ENCODE results near the gene ZNF48.
A peak's percentile ranks its signal among the peaks of the same experiment; 100 is the strongest.
"Not testable (repeated sequence)": the region's sequence is repeated elsewhere in the genome, so short reads cannot be mapped to it uniquely, and the experiment has no call there.

Gene ZNF48

DNA sequence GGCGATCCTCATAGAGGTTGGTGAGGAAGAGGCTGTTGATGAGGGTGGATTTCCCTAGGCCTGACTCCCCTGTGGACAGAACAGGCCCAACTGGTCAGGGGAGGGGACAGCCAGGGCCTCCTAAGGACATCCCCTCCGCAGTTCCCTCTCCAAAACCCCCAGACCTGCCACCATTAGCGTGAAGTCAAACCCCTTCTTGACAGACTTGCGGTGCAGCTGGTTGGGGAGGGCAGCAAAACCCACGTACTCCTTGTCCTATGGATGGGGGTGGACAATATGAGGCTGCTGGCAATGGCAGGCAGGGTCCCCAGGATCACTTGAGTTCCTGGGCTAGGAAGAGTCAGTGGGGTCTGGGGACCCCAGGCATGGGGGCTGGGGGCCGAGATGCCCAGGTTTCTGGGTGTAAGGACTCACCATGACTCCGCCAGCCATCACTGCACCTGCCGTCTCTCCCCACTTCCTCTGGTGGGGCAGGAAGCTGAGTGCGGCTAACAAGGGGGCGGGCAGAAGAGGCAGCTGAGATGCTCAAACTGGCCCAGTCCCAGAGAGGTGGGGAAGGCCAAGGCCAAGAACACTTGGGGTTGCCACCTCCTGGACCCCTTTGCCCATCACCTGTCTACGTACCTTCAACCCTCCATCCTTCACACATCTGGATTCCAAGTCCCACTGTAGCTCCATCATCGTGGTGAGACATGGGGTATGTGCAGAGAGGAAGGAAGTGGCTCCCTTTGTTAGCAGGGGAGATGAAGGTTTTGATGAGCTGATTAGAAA, 12.9 kb upstream of the ZNF48 start, which contains the start of gene SEPTIN1:
Gene SEPTIN1 (minus strand): TSS at position 451 of the 771 bp plus-strand sequence. CDS start 19 bp downstream, at position 432.
- no peak for DNase-seq (ENCODE audit: low read depth, low spot score)
- in situ Hi-C loops (cut with HindIII; ENCODE audit: low sequenced_read_pairs): no loop called here
- TF ChIP-seq CTCF (IDR thresholded peaks at IDR 0.05; ENCODE audit: low read depth, low read length): no peak
- H3K4me3 ChIP-seq (ENCODE audit: low read depth, low read length): no peak within 1 kb of the TSS

GRCh38 chr16:30383521-30383920, 11.7 kb upstream of the ZNF48 start:
- no peak overlapping the region for H3K4me3 ChIP-seq (ENCODE audit: low read depth, low read length)
- TF ChIP-seq CTCF (IDR thresholded peaks at IDR 0.05; ENCODE audit: low read depth, low read length): no peak
- in situ Hi-C loops (cut with HindIII; ENCODE audit: low sequenced_read_pairs): no loop called here
- no peak for DNase-seq (ENCODE audit: low read depth, low spot score)

GRCh38 chr16:30394592-30395154, 547 bp upstream of the ZNF48 start:
- in situ Hi-C loops (cut with HindIII; ENCODE audit: low sequenced_read_pairs): no loop called here
- no peak for TF ChIP-seq CTCF (IDR thresholded peaks at IDR 0.05; ENCODE audit: low read depth, low read length)
- DNase-seq (ENCODE audit: low read depth, low spot score): peak; percentile 42
- H3K4me3 ChIP-seq (ENCODE audit: low read depth, low read length): peak overlapping the region; percentile 72

- DNase-seq (ENCODE audit: low read depth, low spot score): no peak
- H3K4me3 ChIP-seq (ENCODE audit: low read depth, low read length): peak overlapping the region; percentile 72
- in situ Hi-C loops (cut with HindIII; ENCODE audit: low sequenced_read_pairs): no loop called here
- TF ChIP-seq CTCF (IDR thresholded peaks at IDR 0.05; ENCODE audit: low read depth, low read length): no peak
Observed at GRCh38 chr16:30395992-30396585, 869 bp downstream of the ZNF48 start.

- DNase-seq (ENCODE audit: low read depth, low spot score); in situ Hi-C loops (cut with HindIII; ENCODE audit: low sequenced_read_pairs); H3K4me3 ChIP-seq (ENCODE audit: low read depth, low read length): not testable (repeated sequence)
Observed at GRCh38 chr16:30396627-30397026, 1.4 kb downstream of the ZNF48 start.

GRCh38 chr16:30397056-30397455, 1.8 kb downstream of the ZNF48 start:
- DNase-seq (ENCODE audit: low read depth, low spot score): no peak
- in situ Hi-C loops (cut with HindIII; ENCODE audit: low sequenced_read_pairs): no loop called here
- H3K4me3 ChIP-seq (ENCODE audit: low read depth, low read length): no peak overlapping the region
- TF ChIP-seq CTCF (IDR thresholded peaks at IDR 0.05; ENCODE audit: low read depth, low read length): no peak
